H9 (cell line): ENCODE results near the gene SSB. TPM values are rescaled to one million over a fixed set of nuclear protein-coding genes. Genes with fewer than 3 reads are reported as not detected.

Experiments used
- DNase-seq: peaks from one replicate; pipeline ENCODE4 v3.0.0-alpha.2; 2017
- H2AFZ ChIP-seq: one replicate; pipeline ENCODE4 v1.6.1; 2013; ENCODE audit warnings: mild to moderate bottlenecking, low read length, control low read depth, moderate library complexity
- H2AK5ac ChIP-seq: 2 replicates; pipeline ENCODE4 v1.6.1; 2013; ENCODE audit warnings: low read length, control low read depth, mixed read lengths; ENCODE audit not compliant: insufficient read length
- H2BK120ac ChIP-seq: one replicate; pipeline ENCODE4 v1.6.1; 2013; ENCODE audit warnings: low read depth, mild to moderate bottlenecking, low read length, control low read depth, inconsistent platforms; ENCODE audit not compliant: poor library complexity, severe bottlenecking
- H2BK12ac ChIP-seq: 2 replicates; pipeline ENCODE4 v1.6.1; 2013; ENCODE audit warnings: low read length, control low read depth, mixed read lengths, low read depth; ENCODE audit not compliant: insufficient read length
- H2BK15ac ChIP-seq: 2 replicates; pipeline ENCODE4 v1.6.1; 2013; ENCODE audit warnings: low read depth, low read length, control low read depth
- H2BK20ac ChIP-seq: one replicate; pipeline ENCODE4 v1.6.1; 2013; ENCODE audit warnings: low read depth, mild to moderate bottlenecking, low read length, control low read depth, inconsistent platforms; ENCODE audit not compliant: poor library complexity, severe bottlenecking
- H2BK5ac ChIP-seq: 2 replicates; pipeline ENCODE4 v1.6.1; 2013; ENCODE audit warnings: low read length, control low read depth, mixed read lengths; ENCODE audit not compliant: insufficient read length
- H3K14ac ChIP-seq: 2 replicates; pipeline ENCODE4 v1.6.1; 2013; ENCODE audit warnings: low read length, control low read depth; ENCODE audit not compliant: insufficient read depth
- H3K18ac ChIP-seq: 2 replicates; pipeline ENCODE4 v1.6.1; 2013; ENCODE audit warnings: low read depth, mild to moderate bottlenecking, mixed read lengths, low read length, control low read depth; ENCODE audit not compliant: insufficient read length
- H3K23ac ChIP-seq: 2 replicates; pipeline ENCODE4 v1.6.1; 2013; ENCODE audit warnings: low read length, control low read depth, mixed read lengths, low read depth; ENCODE audit not compliant: insufficient read length
- H3K23me2 ChIP-seq: 2 replicates; pipeline ENCODE4 v1.6.1; 2013; ENCODE audit warnings: low read depth, mild to moderate bottlenecking, mixed read lengths, low read length, control low read depth; ENCODE audit not compliant: insufficient read length, poor library complexity, severe bottlenecking
- H3K27ac ChIP-seq: 2 replicates; pipeline ENCODE4 v1.5.1; 2013; ENCODE audit warnings: low read length, control low read depth, mixed read lengths, low read depth; ENCODE audit not compliant: insufficient read length
- H3K27me3 ChIP-seq: 2 replicates; pipeline ENCODE4 v1.6.1; 2013; ENCODE audit warnings: low read length, control low read depth, inconsistent platforms; ENCODE audit not compliant: insufficient read depth
- H3K4ac ChIP-seq: 2 replicates; pipeline ENCODE4 v1.6.1; 2013; ENCODE audit warnings: low read depth, mild to moderate bottlenecking, control low read depth, inconsistent platforms, low read length, moderate library complexity
- H3K4me1 ChIP-seq: 2 replicates; pipeline ENCODE4 v1.6.1; 2013; ENCODE audit warnings: low read length, control low read depth, inconsistent platforms; ENCODE audit not compliant: insufficient read depth
- H3K4me2 ChIP-seq: 2 replicates; pipeline ENCODE4 v1.6.1; 2013; ENCODE audit warnings: low read length, control low read depth, mixed read lengths; ENCODE audit not compliant: insufficient read length, insufficient read depth
- H3K56ac ChIP-seq: 2 replicates; pipeline ENCODE4 v1.6.1; 2013; ENCODE audit warnings: low read depth, mild to moderate bottlenecking, mixed read lengths, low read length, control low read depth; ENCODE audit not compliant: insufficient read length
- H3K79me1 ChIP-seq: 2 replicates; pipeline ENCODE4 v1.6.1; 2013; ENCODE audit warnings: low read depth, mild to moderate bottlenecking, moderate library complexity, low read length, control low read depth, inconsistent platforms; ENCODE audit not compliant: insufficient read depth, poor library complexity, severe bottlenecking
- H3K79me2 ChIP-seq: 2 replicates; pipeline ENCODE4 v1.6.1; 2013; ENCODE audit warnings: low read length, control low read depth, inconsistent platforms; ENCODE audit not compliant: insufficient read depth
- H3K9ac ChIP-seq: 2 replicates; pipeline ENCODE4 v1.6.1; 2013; ENCODE audit warnings: low read length, control low read depth, mixed read lengths; ENCODE audit not compliant: insufficient read length; ENCODE audit errors: extremely low read depth
- H3K9me3 ChIP-seq: one replicate; pipeline ENCODE4 v1.6.1; 2013; ENCODE audit warnings: low read depth, low read length, inconsistent platforms; ENCODE audit not compliant: control insufficient read depth
- H3T11ph ChIP-seq: one replicate; pipeline ENCODE4 v1.6.1; 2013; ENCODE audit warnings: mild to moderate bottlenecking, low read length, control low read depth, inconsistent platforms
- H4K20me1 ChIP-seq: one replicate; pipeline ENCODE4 v1.6.1; 2013; ENCODE audit not compliant: control insufficient read depth, insufficient read length, insufficient read depth
- H4K5ac ChIP-seq: 2 replicates; pipeline ENCODE4 v1.6.1; 2013; ENCODE audit warnings: low read depth, mild to moderate bottlenecking, mixed read lengths, low read length, control low read depth; ENCODE audit not compliant: insufficient read length
- H4K8ac ChIP-seq: replicated peaks from 2 replicates; pipeline ENCODE4 v1.6.1; 2013; ENCODE audit warnings: low read length, control low read depth, mixed read lengths, low read depth; ENCODE audit not compliant: insufficient read length
- H4K91ac ChIP-seq: 2 replicates; pipeline ENCODE4 v1.6.1; 2013; ENCODE audit warnings: low read depth, mild to moderate bottlenecking, moderate library complexity, mixed read lengths, low read length, control low read depth; ENCODE audit not compliant: insufficient read length
- H3K27ac Mint-ChIP-seq, 3 experiments: 2 replicates in 2 of 3; 3 replicates in 1 of 3; pipeline ENCODE4 v1.8.0; 2020 to 2021; ENCODE audit warnings: mixed read lengths in 3 of 3, mild to moderate bottlenecking in 1 of 3, moderate library complexity in 1 of 3
- H3K27me3 Mint-ChIP-seq: 2 replicates; pipeline ENCODE4 v1.8.0; 2021; ENCODE audit warnings: low read depth, mild to moderate bottlenecking, moderate library complexity, mixed read lengths
- H3K36me3 Mint-ChIP-seq, 3 experiments: 2 replicates in 2 of 3; 3 replicates in 1 of 3; pipeline ENCODE4 v1.8.0; 2020 to 2021; ENCODE audit warnings: low read depth in 3 of 3, mixed read lengths in 3 of 3; ENCODE audit not compliant: insufficient read depth in 1 of 3
- H3K4me1 Mint-ChIP-seq, 2 experiments: 2 replicates each; pipeline ENCODE4 v1.8.0; 2020; ENCODE audit warnings: mixed read lengths in 2 of 2
- H3K4me3 Mint-ChIP-seq, 2 experiments: 2 replicates in 1 of 2; 3 replicates in 1 of 2; pipeline ENCODE4 v1.8.0; 2020 to 2021; ENCODE audit warnings: mild to moderate bottlenecking in 2 of 2, mixed read lengths in 2 of 2, moderate library complexity in 1 of 2
- H3K9me3 Mint-ChIP-seq, 2 experiments: 2 replicates in 1 of 2; 3 replicates in 1 of 2; pipeline ENCODE4 v1.8.0; 2020; ENCODE audit warnings: mild to moderate bottlenecking in 2 of 2, mixed read lengths in 2 of 2, moderate library complexity in 1 of 2
- WGBS: extraction: QIAGEN DNeasy Blood & Tissue Kit; methylation state at CpG from one replicate; pipeline ENCODE4 v1.1.7; 2013; ENCODE audit warnings: missing lambda C conversion rate, low lambda C conversion rate, mixed read lengths; ENCODE audit not compliant: insufficient read length; ENCODE audit errors: extremely low coverage; 5-methylcytosine and 5-hydroxymethylcytosine counted together
- total RNA-seq: library from RNA; stranded (reverse); gene quantifications from 2 replicates; pipeline ENCODE4 v1.2.1, GENCODE V29; 2021
- TF ChIP-seq, protein P1 (sequence below): fragments of 200-600 bp; sonication (generic); conservative IDR thresholded peaks from 3 replicates; pipeline ENCODE4 v1.8.0; 2021; ENCODE audit warnings: antibody characterized with exemption, mild to moderate bottlenecking

SSB gene
- total RNA-seq, 1 experiment from 2014 or later: 248 TPM

DNA sequence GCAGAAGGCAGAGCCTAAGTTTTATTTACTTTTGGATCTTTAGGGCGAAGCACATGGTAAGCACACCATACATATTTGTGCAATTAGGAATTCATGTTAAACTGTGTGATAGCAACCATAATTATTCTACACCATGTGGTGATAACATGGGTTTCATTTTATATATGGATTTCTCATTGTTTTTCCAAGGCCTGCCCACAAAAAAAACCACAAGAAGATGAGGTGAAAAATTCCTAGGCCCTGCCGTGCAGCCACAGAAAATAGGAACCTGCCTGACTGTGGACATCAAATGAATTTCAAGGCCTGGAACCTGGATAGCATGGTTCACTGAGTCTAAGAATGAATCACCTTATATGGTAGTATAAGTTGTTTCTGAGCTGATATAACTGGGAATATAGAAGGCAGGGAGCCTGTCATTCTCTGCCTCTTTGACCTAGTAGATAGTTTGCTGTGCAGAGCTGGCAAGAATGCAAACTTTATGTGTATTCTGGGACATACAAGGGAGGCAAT, 22.4 kb upstream of the SSB start:
- no peaks in the 10 kb centered on the region for H3K27me3 ChIP-seq
- TF ChIP-seq, protein P1, sequence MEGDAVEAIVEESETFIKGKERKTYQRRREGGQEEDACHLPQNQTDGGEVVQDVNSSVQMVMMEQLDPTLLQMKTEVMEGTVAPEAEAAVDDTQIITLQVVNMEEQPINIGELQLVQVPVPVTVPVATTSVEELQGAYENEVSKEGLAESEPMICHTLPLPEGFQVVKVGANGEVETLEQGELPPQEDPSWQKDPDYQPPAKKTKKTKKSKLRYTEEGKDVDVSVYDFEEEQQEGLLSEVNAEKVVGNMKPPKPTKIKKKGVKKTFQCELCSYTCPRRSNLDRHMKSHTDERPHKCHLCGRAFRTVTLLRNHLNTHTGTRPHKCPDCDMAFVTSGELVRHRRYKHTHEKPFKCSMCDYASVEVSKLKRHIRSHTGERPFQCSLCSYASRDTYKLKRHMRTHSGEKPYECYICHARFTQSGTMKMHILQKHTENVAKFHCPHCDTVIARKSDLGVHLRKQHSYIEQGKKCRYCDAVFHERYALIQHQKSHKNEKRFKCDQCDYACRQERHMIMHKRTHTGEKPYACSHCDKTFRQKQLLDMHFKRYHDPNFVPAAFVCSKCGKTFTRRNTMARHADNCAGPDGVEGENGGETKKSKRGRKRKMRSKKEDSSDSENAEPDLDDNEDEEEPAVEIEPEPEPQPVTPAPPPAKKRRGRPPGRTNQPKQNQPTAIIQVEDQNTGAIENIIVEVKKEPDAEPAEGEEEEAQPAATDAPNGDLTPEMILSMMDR: no peak
- peaks cover 0 to 3% (median 1%) of the 10 kb centered on the region in 3 experiments; a peak in 2 of 7 replicates for H3K36me3 Mint-ChIP-seq
- H3K4me1 Mint-ChIP-seq: peaks cover 0 to 4% of the 10 kb centered on the region in 2 experiments; a peak in 1 of 4 replicates
- no peak overlapping the region for H3K9ac ChIP-seq
- H4K20me1 ChIP-seq: no peaks in the 10 kb centered on the region
- no peaks in the 10 kb centered on the region for H3K79me2 ChIP-seq
- H3K27ac ChIP-seq: no peak overlapping the region
- no peaks in the 10 kb centered on the region for H3K27me3 Mint-ChIP-seq
- H4K5ac ChIP-seq: no peak overlapping the region
- H2AFZ ChIP-seq: no peak overlapping the region
- no peak overlapping the region for H2BK120ac ChIP-seq
- H3K27ac Mint-ChIP-seq: no peak overlapping the region
- no peaks in the 10 kb centered on the region for H3K9me3 Mint-ChIP-seq
- no peaks in the 10 kb centered on the region for H3K9me3 ChIP-seq
- H2BK20ac ChIP-seq: no peak overlapping the region
- no peak overlapping the region for H3K4me2 ChIP-seq
- no peaks in the 10 kb centered on the region for H3K79me1 ChIP-seq
- no peak overlapping the region for H3K23ac ChIP-seq
- no peak overlapping the region for H2BK12ac ChIP-seq
- H2BK5ac ChIP-seq: no peak overlapping the region
- no peak overlapping the region for H3T11ph ChIP-seq
- H4K8ac ChIP-seq: no peak overlapping the region
- H3K4ac ChIP-seq: no peak overlapping the region
- no CpG with 5 or more reads among the region's 2 CpGs for WGBS
- H3K4me1 ChIP-seq: no peaks in the 10 kb centered on the region
- no peak overlapping the region for H2AK5ac ChIP-seq
- H3K4me3 Mint-ChIP-seq: no peak overlapping the region
- H3K56ac ChIP-seq: no peak overlapping the region
- no peak for DNase-seq
- H3K18ac ChIP-seq: no peak overlapping the region
- no peak overlapping the region for H3K14ac ChIP-seq
- H2BK15ac ChIP-seq: no peak overlapping the region
- no peaks in the 10 kb centered on the region for H3K23me2 ChIP-seq
- no peak overlapping the region for H4K91ac ChIP-seq
